NCI-H1694 treated with DMSO at 0.1 percent for 48 hours (cell line): Measurements from ENCODE around the gene IL16.
"Not testable (repeated sequence)": the region's sequence is repeated elsewhere in the genome, so short reads cannot be mapped to it uniquely, and the experiment has no call there.

ENCODE experiments used
- DNase-seq: peaks from one replicate; lab custom pipeline; 2025; lab: John Stamatoyannopoulos, UW

IL16 gene

DNA sequence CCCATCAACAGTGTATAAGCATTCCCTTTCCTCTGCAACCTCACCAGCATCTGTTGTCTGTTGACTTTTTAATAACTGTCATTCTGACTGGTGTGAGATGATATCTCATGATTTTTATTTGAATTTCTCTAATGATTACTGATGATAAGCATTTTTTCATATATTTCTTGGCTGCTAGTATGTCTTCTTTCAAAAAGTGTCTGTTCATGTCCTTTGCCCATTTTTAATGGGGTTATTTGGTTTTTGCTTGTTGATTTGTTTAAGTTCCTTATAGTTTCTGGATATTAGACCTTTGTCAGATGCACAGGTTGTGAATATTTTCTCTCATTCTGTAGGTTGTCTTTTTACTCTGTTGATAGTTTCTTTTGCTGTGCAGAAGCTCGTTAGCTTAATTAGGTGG, 11.3 kb downstream of the IL16 start:
- DNase-seq, result not testable (repeated sequence)

GRCh38 chr15:81209635-81210034, 13.0 kb downstream of the IL16 start:
- no peak for DNase-seq

DNA sequence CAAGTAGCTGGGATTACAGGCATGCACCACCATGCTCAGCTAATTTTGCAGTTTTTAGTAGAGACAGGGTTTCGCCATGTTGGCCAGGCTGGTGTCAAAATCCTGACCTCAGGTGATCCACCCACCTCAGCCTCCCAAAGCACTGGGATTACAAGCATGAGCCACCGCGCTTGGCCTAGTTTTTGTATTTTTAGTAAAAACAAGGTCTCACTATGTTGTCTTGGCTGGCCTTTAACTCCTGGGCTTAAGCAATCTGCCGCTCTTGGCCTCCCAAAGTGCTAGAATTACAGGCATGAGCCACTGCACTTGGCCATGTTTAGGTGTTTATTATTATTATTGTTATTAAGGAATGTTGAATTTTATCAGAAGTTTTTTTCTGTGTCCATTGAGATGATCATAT, 14.7 kb downstream of the IL16 start:
- no peak for DNase-seq

DNA sequence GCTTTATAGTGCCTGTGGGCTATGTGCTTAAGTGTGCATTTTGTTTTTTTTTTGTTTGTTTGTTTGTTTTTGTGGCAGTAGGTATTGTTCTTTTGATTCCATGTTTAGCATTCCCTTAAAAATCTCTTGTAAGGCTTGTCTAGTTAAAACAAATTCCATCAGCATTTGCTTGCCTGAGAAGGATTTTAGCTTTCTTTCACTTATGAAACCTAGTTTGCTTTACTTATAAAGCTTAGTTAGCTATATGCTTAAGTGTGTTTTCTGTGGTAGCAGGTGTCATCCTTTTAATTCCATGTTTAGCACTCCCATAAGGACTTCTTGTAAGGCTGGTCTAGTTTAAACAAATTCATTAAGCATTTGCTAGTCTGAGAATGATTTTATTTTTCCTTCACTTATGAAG, 17.3 kb downstream of the IL16 start:
- no peak for DNase-seq

DNA sequence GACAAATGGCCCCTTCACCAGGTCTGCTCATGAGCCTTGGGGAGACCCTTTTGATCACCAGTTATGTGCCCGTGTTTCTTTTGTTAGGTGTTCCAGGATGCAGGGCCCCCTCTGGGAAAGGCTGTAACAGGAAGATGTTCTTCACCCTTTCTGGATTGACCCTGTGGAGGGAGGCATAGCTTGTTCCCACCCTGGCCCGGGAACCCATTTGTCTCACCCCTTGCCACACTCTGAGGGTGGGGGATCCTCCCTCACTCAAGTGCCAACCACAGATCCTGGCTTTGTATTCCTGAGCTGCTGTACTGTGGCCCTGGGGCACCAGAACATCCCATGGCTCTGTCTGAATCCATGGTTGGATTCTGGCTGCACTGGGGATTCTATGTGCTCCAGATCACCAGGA, 18.9 kb downstream of the IL16 start:
- DNase-seq, result no peak

GRCh38 chr15:81215983-81216382, 19.3 kb downstream of the IL16 start:
- DNase-seq, result no peak

DNA sequence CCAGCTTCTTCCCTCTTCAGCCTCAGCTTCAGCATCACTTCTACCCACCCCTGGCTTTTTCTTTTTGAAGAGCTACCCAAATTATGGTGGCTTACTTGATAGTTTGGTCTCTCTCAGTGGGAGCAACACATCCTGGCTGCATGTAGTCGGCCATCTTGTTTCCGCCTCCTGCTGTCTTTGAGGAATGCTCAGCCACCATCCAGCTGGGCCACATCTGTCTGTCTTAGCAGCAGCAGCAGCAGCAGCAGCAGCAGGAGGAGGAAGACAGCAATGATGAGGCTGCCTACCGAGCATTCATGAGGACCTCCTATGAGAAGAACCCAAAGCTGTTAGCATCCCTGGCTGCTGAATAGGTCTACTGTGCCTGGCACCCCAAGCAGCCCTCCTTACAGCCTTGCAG, 19.7 kb downstream of the IL16 start:
- no peak for DNase-seq

DNA sequence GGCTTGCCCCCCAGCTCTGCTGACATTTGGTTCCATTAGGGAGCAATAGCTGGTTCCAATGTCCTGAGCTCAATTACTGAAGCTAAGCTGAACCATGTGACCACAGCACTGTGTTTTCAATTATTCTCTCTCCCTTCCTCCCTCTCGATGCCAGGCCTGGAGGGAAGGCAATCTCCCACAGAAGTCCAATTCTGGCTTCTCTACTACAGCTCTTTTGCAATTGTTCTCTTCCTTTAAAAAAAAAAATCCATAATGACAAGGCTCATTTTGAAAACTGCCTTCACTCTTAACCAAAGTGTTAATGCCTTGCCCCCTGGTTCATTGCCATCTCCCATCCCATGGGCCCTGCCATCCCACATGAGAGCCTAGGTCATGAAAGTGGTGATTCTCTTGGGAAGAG, 24.8 kb downstream of the IL16 start:
- no peak for DNase-seq

- no peak for DNase-seq
Observed at GRCh38 chr15:81222007-81222406, 25.3 kb downstream of the IL16 start.

DNA sequence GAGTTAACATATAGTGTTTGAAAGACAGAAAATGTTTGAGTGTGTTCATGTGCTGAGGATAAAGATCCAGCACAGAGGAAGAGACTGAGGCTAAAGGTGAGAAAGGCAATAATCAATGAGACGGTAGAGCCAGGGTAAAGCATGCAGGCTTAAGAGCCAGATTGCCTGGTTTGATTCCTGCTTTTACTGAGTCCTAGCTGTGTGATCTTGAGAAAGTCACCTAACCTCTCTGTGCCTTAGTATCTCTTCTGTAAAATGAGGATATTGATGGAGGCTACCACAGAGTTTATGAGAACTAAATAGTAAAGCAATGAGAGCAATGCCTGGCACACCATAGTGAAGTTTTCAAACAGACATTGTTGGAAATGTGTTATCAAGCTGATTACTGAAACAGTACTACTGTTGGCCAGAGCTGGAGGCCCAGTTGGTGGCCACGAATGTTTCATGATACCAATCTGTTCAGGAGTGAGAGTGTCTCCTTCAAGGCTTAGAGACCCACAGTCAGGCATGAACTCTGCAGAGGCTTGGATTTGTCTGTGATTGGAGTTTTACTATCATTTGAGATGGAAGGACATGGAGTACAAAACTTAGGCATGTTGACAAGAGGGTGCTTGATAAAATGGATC, 26.8 kb downstream of the IL16 start:
- no peak for DNase-seq

- DNase-seq, result no peak
Observed at GRCh38 chr15:81224232-81224631, 27.6 kb downstream of the IL16 start.

DNA sequence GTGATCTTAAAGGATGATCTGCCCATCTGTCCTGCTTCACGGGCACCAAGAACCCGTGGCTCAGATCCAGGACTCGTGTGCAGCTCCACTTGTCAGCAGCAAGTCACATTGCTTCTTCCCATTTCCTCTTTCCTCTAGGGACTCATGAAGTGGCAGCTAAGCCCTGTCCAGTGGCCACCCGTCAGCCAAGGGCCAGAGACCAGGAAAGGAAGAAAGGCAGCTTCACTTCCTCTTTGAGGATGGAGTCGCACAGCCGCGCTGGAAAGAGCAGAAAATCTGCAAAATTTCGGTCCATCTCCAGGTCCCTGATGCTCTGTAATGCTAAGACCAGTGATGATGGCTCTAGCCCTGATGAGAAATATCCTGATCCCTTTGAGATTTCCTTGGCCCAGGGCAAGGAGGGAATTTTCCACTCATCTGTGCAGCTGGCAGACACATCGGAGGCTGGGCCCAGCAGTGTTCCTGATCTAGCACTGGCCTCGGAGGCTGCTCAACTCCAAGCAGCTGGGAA, 28.5 kb downstream of the IL16 start:
- no peak for DNase-seq

- no peak for DNase-seq
Observed at GRCh38 chr15:81227716-81228115, 31.0 kb downstream of the IL16 start.

DNA sequence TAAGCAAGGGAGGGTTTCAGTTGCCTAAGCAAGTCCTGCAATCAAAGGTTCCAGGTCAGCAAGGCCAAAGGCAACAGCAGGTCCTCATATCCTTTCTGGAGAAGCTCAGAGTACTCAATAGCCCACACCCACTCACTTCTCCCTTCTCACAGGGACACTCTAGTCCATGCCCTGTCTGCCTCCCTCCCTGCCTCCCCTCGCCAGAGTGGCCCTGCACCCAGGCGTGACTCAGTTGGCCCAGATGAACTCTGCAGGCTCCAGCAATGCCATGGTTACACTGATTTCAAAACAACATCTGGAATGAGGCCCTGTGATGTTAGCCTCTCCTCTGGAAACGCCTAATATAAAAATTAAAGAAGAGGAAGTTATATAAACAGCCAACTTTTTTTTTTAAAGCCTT, 32.9 kb downstream of the IL16 start:
- no peak for DNase-seq

GRCh38 chr15:81235276-81236123, 38.8 kb downstream of the IL16 start:
- no peak for DNase-seq

DNA sequence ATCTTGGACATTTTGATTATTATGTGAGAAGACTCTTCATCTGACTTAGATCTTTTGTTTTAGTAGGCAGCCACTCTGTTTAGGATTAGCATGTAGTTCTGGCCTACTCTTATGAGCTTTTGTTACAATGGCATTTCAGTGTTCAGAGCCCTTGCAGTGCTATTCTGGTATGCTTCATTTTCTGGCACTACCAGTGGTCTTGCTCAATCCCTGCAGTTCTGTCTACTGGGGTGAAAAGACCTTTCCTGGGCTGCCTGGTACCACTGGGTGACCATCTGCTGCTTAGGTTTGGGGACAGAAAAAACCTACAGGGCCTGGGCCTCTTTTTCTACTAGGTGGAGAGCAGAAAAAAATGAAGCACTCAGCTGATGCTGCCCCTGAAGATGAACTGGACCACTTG, 42.5 kb downstream of the IL16 start:
- DNase-seq, result no peak

GRCh38 chr15:81242778-81243177, 46.1 kb downstream of the IL16 start:
- no peak for DNase-seq

- DNase-seq, result no peak
Observed at GRCh38 chr15:81244306-81244705, 47.6 kb downstream of the IL16 start.

DNA sequence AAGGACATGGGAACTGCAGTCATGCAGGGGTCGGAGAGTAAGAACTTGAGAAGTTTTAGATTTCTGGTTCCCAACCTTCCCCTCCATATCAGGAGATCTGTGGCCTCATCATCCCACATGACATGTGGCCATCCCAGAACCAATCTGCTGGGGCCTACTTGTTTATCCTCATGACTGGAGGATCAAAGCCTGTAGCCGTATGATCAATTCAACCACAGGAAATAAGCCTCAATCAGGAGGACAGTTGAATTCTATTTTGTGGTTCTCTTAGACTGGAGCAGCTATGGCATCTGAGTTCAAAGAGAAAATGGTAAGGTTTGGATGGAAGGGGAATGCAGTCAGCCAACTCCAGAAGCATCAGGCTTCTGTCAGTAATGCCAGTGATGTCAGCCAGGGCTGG, 57.2 kb downstream of the IL16 start:
- DNase-seq, result no peak

- DNase-seq, result no peak
Observed at GRCh38 chr15:81254277-81254915, 57.7 kb downstream of the IL16 start.

GRCh38 chr15:81254916-81255290, 58.2 kb downstream of the IL16 start:
- no peak for DNase-seq

DNA sequence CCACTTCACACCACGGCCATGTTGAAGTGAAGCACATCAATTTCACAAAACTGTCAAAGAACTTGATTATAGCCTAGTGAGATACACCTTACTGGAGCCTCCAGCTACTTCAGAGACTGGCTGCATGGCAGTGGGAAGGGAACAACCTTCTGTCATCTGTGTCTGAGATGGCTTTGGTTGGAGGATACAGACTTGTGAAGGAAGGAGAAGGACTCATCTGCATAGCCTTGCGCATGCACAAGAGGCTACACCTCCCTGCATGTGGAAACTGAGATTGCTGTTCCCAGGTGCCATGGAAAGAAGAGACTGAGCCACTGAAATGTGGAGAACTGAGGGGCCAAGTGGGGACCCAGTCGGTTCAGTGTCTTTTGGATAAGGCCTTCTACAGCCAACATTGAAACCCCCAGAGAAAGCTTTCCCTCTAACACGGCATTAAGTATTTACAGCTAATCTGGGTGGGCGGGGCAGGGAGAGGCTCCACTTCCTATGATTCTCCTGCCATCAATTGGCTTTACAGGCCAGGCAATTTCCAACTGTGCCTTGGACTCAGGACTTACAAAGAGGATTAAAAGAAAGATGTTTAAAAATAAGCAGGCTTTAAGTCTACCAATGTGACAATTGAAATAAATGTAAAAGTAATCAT, 58.8 kb downstream of the IL16 start:
- no peak for DNase-seq

DNA sequence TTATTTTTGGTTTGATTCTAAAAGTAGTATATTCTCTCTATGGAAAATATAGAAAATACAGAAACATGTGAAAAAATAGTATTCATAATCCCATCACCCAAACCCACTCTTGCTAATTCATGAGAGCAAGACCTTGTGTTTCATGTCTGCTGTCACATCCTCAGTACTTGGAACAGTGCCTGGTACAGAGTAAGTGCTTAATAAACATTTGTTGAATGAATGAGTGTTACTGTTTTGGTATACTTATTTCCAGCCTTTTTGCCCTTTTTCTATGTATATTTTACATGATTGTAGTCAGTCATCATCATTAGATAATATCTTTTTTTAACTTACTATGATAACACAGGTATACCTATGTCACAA, 59.3 kb downstream of the IL16 start:
- no peak for DNase-seq
